Stimulated activated CD8-positive, alpha-beta memory T cell treated with anti-CD3 and anti-CD28 coated beads, Interleukin-2, amount 100 ng/mL, for 1 hour (primary cell): Measurements from ENCODE around the gene LAS1L.
A peak's percentile ranks its signal among the peaks of the same experiment; 100 is the strongest.
"Not testable (repeated sequence)": the region's sequence is repeated elsewhere in the genome, so short reads cannot be mapped to it uniquely, and the experiment has no call there.

Experiments
- DNase-seq, 2 donors: peaks; one replicate each; pipeline ENCODE4 v3.0.0-alpha.2; 2020; ENCODE audit warnings: low read depth in 2 of 2

The LAS1L gene

GRCh38 chrX:65534450-65535292, at the start of gene LAS1L:
LAS1L (minus strand) TSS chrX:65534787; CDS start chrX:65534715, 72 bp downstream.
- peak; percentile 73 to 75 for DNase-seq

DNA sequence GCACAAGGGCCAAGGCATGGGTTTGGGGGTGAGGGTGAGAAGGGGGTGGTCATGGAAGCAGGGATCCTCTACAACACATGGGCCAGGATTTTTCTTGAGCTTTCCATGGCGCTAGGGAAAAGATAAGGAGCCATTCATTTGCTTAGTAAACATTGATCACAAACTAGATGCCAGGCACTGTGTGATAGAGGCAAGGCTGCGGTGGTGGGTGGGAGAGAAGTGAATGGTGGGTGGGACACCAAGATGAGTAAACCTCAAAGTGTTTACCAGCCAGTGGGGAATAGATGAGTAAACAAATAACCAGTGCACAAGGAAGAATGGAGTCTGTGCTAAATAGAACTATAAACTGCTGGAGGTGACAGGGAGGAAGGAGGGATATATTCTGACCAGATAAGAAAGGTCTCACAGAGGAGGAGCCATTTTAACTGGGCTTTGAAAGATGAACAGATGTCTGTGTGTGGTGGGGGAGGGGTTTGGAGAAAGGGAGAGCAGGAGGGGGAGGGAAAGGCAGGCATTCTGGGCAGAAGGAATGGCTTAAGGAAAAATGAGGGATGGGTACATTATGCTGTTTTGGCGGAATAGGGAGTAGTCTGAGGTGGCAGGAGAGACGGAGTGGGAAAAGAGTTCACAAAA, 48.0 kb upstream of the LAS1L start:
- no peak for DNase-seq

DNA sequence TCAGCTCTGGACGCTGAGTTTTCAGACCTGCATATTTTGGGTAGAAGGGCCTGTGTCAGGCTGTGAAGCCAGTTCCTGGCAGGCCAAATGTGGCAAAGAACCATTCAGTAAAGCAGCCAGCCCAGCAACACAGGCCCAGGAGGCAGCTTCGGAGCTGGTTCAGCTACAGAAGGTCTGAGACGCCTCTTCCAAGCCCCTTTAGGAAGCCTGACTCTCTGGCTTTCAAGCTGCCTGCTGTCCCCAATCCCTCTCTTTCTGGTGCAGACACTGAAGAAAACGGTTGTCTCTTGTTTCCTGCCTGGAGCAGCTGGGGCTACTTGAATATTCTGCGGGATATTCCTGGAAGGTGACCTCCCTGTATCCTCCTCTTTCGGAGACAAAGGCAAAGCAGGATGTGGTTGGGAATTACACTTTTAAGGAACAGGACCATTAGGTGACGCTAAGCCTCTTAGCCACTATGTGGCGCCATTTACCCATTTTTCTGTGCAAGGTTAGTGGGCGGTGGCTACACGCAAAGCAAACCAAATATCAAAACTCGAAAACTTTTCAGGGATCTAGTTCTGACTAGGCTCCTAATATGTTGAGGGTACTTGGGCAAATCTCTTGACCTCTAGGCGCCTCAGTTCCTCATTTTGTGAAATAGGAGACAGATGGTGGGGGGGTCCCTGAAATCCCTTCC, 47.2 kb upstream of the LAS1L start:
- peak in 1 of 2 donors; percentile 27 for DNase-seq

- DNase-seq, result no peak
Measured at GRCh38 chrX:65578346-65578745, 43.8 kb upstream of the LAS1L start.

- no peak for DNase-seq
Measured at GRCh38 chrX:65576160-65576559, 41.6 kb upstream of the LAS1L start.

DNA sequence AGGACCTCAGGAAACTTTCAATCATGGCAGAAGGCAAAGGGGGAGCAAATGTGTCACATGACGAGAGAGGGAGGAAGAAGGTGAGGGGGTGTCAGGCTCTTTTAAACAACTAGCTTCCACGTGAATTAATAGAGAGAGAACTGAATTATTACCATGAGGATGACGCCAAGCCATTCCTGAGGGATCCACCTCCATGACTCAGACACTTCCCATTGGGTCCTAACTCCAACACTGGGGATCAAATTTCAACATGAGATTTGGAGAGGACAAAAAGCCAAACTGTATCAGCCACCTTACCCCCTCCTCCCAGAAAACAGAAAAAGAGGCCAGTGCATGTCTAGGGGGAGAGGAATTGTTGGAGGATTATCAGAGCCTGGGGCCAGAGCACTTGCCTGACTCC, 40.4 kb upstream of the LAS1L start:
- no peak for DNase-seq

- DNase-seq, result no peak
Measured at GRCh38 chrX:65574356-65574755, 39.8 kb upstream of the LAS1L start.

- DNase-seq, result no peak
Measured at GRCh38 chrX:65572971-65573370, 38.4 kb upstream of the LAS1L start.

- not testable (repeated sequence) for DNase-seq
Measured at GRCh38 chrX:65562850-65563249, 28.3 kb upstream of the LAS1L start.

GRCh38 chrX:65551489-65552339, 17.1 kb upstream of the LAS1L start:
- DNase-seq, result no peak

GRCh38 chrX:65551086-65551485, 16.5 kb upstream of the LAS1L start:
- DNase-seq, result no peak

DNA sequence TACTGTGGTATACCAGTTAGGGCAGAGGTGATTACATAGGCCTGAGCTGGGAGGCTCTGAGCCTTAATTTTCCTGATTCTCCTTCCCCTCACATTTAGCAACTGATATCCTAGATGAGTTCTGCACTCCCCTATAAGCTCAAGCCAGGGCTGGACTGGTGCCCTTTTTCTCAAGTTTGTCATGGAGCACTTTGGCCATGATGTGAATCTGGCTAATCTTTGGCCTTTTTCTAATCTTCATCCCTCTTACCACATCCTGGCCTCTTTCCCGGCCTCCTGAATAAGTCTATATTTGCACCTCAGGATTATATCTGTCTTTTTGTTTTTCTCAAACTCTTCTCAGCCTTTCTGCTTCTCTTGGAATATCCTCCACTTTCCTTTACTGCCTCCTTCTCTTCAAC, 10.9 kb upstream of the LAS1L start:
- no peak for DNase-seq

- DNase-seq, result no peak
Measured at GRCh38 chrX:65537229-65537628, 2.6 kb upstream of the LAS1L start.

- no peak for DNase-seq
Measured at GRCh38 chrX:65536291-65536690, 1.7 kb upstream of the LAS1L start.

DNA sequence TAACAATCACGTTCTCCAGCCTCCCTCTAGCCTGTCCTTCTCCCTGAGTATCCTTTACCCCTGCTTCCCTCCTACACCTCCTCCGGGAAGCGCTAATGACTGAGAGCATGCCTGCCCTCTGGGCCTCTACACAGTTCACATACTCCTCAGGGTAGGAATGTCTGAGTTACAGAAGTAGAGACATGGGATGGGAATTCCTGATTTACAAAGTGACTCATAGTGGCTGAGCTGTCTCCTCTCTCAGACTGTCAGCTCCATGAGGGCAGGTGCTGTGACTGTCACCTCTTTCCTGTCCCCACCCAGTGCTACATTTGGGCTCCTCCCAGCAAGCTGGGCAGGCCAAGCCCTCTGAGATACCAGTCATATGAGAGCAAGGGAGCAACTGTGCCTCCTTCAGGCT, 2.6 kb downstream of the LAS1L start:
- DNase-seq, result no peak

DNA sequence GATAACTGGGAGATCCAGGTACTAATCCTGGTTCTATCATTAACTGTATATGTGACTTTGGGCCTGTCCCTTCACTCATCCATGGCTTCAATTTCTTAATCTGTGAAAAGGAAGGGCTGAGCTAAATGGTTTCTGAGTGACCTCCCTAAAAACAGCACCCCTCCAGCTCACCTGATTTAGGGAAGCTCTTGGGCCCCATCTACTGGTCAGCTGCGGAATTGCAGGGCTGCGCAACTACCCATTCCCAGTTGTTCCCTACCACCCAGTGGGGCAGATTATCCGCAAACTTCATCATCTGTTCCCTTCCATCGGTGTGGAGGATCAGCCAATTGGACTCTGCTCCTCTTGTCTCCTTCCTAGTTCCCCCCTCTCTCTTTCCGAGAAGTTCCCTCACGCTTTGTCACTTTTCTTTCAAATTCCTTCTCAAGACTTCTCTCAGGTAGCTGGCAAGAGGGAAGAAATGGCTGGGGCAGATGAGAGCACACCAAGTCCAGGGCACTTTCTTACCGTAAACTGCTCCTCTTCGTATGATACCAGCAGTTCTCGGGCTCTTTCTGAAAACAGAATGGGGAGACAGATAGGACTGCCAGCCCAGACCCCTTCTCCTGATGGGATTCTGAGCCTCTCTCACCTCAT, 5.8 kb downstream of the LAS1L start:
- DNase-seq, result peak in 1 of 2 donors; percentile 31

- no peak for DNase-seq
Measured at GRCh38 chrX:65528293-65528692, 6.3 kb downstream of the LAS1L start.

DNA sequence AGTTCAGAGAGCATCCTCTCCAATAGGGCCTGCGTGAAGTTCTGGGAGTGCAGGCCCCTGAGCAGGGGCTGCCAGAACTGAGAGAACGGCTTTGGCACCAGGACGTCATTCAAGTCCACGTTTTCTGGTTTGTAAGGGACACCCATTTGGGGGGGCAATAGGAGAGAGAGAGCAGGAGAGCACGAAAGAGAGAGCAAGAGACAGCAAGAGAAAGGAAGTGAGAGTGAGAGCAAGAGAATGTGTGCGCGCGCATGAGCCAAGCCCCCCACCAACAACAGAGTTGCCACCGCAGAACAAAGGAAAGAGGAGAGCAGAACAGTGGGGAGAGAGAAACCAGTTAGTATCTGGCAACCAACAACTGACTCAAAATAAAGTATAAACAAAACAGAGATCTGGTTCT, 10.4 kb downstream of the LAS1L start:
- DNase-seq, result no peak

GRCh38 chrX:65522739-65523372, 11.7 kb downstream of the LAS1L start:
- DNase-seq, result no peak

GRCh38 chrX:65519530-65519929, 15.1 kb downstream of the LAS1L start:
- not testable (repeated sequence) for DNase-seq

DNA sequence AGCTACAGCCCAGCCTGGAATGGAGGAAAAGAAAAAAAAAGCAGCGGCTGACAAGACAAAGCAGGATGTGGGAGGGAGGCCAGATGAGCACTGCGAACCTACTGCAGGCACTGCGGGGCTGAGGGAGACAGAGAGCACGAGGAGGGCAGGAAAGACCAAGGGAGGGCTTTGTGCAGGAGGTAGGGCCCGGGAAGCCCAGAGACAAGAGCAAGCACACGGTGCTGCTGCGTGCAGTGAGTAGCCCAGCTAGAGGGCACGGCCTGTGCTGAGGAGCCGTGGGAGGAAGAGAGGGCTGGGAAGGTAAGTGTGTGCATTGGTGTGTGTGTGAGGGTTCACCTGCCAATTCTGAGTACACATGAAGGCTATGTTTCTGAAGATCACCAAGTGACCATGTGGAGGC, 15.6 kb downstream of the LAS1L start:
- not testable (repeated sequence) for DNase-seq
